EH (cell line): Measurements from ENCODE around the gene ZNF32.
A peak's percentile ranks its signal among the peaks of the same experiment; 100 is the strongest.
"Not testable (repeated sequence)": the region's sequence is repeated elsewhere in the genome, so short reads cannot be mapped to it uniquely, and the experiment has no call there.

Experiments
- DNase-seq: peaks from one replicate; pipeline ENCODE4 v3.0.0-alpha.2; 2015; ENCODE audit warnings: low read depth

Gene ZNF32

GRCh38 chr10:43680035-43680434, 31.4 kb upstream of the ZNF32 start:
- peak; percentile 53 for DNase-seq

- no peak for DNase-seq
Observed at GRCh38 chr10:43679509-43679908, 30.8 kb upstream of the ZNF32 start.

- DNase-seq = no peak
Observed at GRCh38 chr10:43678654-43679053, 30.0 kb upstream of the ZNF32 start.

GRCh38 chr10:43676901-43677300, 28.2 kb upstream of the ZNF32 start:
- DNase-seq = no peak

- no peak for DNase-seq
Observed at GRCh38 chr10:43676331-43676730, 27.6 kb upstream of the ZNF32 start.

GRCh38 chr10:43674553-43675210, 26.0 kb upstream of the ZNF32 start:
- no peak for DNase-seq

GRCh38 chr10:43673471-43673870, 24.8 kb upstream of the ZNF32 start:
- DNase-seq = no peak

- peak; percentile 78 for DNase-seq
Observed at GRCh38 chr10:43671659-43672531, 23.2 kb upstream of the ZNF32 start.

GRCh38 chr10:43669386-43669785, 20.7 kb upstream of the ZNF32 start:
- DNase-seq = no peak

GRCh38 chr10:43667761-43668386, 19.2 kb upstream of the ZNF32 start:
- no peak for DNase-seq

- DNase-seq = peak; percentile 48
Observed at GRCh38 chr10:43667317-43667731, 18.6 kb upstream of the ZNF32 start.

- no peak for DNase-seq
Observed at GRCh38 chr10:43666552-43666951, 17.9 kb upstream of the ZNF32 start.

GRCh38 chr10:43665054-43665453, 16.4 kb upstream of the ZNF32 start:
- peak; percentile 24 for DNase-seq

GRCh38 chr10:43658227-43658626, 9.5 kb upstream of the ZNF32 start:
- DNase-seq = no peak

- no peak for DNase-seq
Observed at GRCh38 chr10:43655311-43655710, 6.6 kb upstream of the ZNF32 start.

- DNase-seq = peak; percentile 47
Observed at GRCh38 chr10:43653746-43654145, 5.1 kb upstream of the ZNF32 start.

- DNase-seq = no peak
Observed at GRCh38 chr10:43649185-43649523, 473 bp upstream of the ZNF32 start.

GRCh38 chr10:43648095-43648397, 635 bp downstream of the ZNF32 start:
- no peak for DNase-seq

- DNase-seq = no peak
Observed at GRCh38 chr10:43647576-43647975, 1.1 kb downstream of the ZNF32 start.

GRCh38 chr10:43645866-43646265, 2.8 kb downstream of the ZNF32 start:
- no peak for DNase-seq

- DNase-seq = peak; percentile 13
Observed at GRCh38 chr10:43644252-43644651, 4.4 kb downstream of the ZNF32 start.

GRCh38 chr10:43640603-43641002, 8.1 kb downstream of the ZNF32 start:
- DNase-seq = no peak

- DNase-seq = not testable (repeated sequence)
Observed at GRCh38 chr10:43635816-43636215, 12.9 kb downstream of the ZNF32 start.
